ENCODE results near the gene CAMK4. TPM values are rescaled to one million over a fixed set of nuclear protein-coding genes. Genes with fewer than 3 reads are reported as not detected.
A peak's percentile ranks its signal among the peaks of the same experiment; 100 is the strongest.
"Not testable (repeated sequence)": the region's sequence is repeated elsewhere in the genome, so short reads cannot be mapped to it uniquely, and the experiment has no call there.

The CAMK4 gene
- total RNA-seq, 1 experiment from 2014 or later = 20.7 TPM

GRCh38 chr5:111245654-111246053, 21.5 kb downstream of the CAMK4 start:
- in situ Hi-C loops (cut with HindIII; ENCODE audit: low pct_unique_long_range_greater_than_20kb, low sequenced_read_pairs) = no loop called here
- DNase-seq (ENCODE audit: low read depth, low spot score) = no peak

- DNase-seq (ENCODE audit: low read depth, low spot score) = no peak
- in situ Hi-C loops (cut with HindIII; ENCODE audit: low pct_unique_long_range_greater_than_20kb, low sequenced_read_pairs) = no loop called here
These were observed 22.3 kb downstream of the CAMK4 start for GRCh38 chr5:111246459-111246858.

GRCh38 chr5:111248571-111248970, 24.4 kb downstream of the CAMK4 start:
- in situ Hi-C loops (cut with HindIII; ENCODE audit: low pct_unique_long_range_greater_than_20kb, low sequenced_read_pairs) = no loop called here
- DNase-seq (ENCODE audit: low read depth, low spot score) = no peak

- in situ Hi-C loops (cut with HindIII; ENCODE audit: low pct_unique_long_range_greater_than_20kb, low sequenced_read_pairs) = no loop called here
- DNase-seq (ENCODE audit: low read depth, low spot score) = no peak
These were observed 27.7 kb downstream of the CAMK4 start for GRCh38 chr5:111251921-111252320.

- in situ Hi-C loops (cut with HindIII; ENCODE audit: low pct_unique_long_range_greater_than_20kb, low sequenced_read_pairs) = no loop called here
- no peak for DNase-seq (ENCODE audit: low read depth, low spot score)
These were observed 28.8 kb downstream of the CAMK4 start for GRCh38 chr5:111252799-111253545.

GRCh38 chr5:111254613-111255012, 30.4 kb downstream of the CAMK4 start:
- in situ Hi-C loops (cut with HindIII; ENCODE audit: low pct_unique_long_range_greater_than_20kb, low sequenced_read_pairs) = no loop called here
- DNase-seq (ENCODE audit: low read depth, low spot score) = peak; percentile 2

- no peak for DNase-seq (ENCODE audit: low read depth, low spot score)
- in situ Hi-C loops (cut with HindIII; ENCODE audit: low pct_unique_long_range_greater_than_20kb, low sequenced_read_pairs) = no loop called here
These were observed 31.0 kb downstream of the CAMK4 start for GRCh38 chr5:111255169-111255568.

- in situ Hi-C loops (cut with HindIII; ENCODE audit: low pct_unique_long_range_greater_than_20kb, low sequenced_read_pairs) = no loop called here
- no peak for DNase-seq (ENCODE audit: low read depth, low spot score)
These were observed 31.9 kb downstream of the CAMK4 start for GRCh38 chr5:111256128-111256527.

- DNase-seq (ENCODE audit: low read depth, low spot score); in situ Hi-C loops (cut with HindIII; ENCODE audit: low pct_unique_long_range_greater_than_20kb, low sequenced_read_pairs): not testable (repeated sequence)
These were observed 33.4 kb downstream of the CAMK4 start for GRCh38 chr5:111257610-111258009.

GRCh38 chr5:111259636-111260035, 35.5 kb downstream of the CAMK4 start:
- in situ Hi-C loops (cut with HindIII; ENCODE audit: low pct_unique_long_range_greater_than_20kb, low sequenced_read_pairs) = no loop called here
- no peak for DNase-seq (ENCODE audit: low read depth, low spot score)

- in situ Hi-C loops (cut with HindIII; ENCODE audit: low pct_unique_long_range_greater_than_20kb, low sequenced_read_pairs) = no loop called here
- DNase-seq (ENCODE audit: low read depth, low spot score) = no peak
These were observed 37.4 kb downstream of the CAMK4 start for GRCh38 chr5:111261610-111262009.

- in situ Hi-C loops (cut with HindIII; ENCODE audit: low pct_unique_long_range_greater_than_20kb, low sequenced_read_pairs) = no loop called here
- DNase-seq (ENCODE audit: low read depth, low spot score) = no peak
These were observed 38.0 kb downstream of the CAMK4 start for GRCh38 chr5:111262153-111262552.

GRCh38 chr5:111262815-111263214, 38.6 kb downstream of the CAMK4 start:
- in situ Hi-C loops (cut with HindIII; ENCODE audit: low pct_unique_long_range_greater_than_20kb, low sequenced_read_pairs) = no loop called here
- DNase-seq (ENCODE audit: low read depth, low spot score) = no peak

GRCh38 chr5:111266491-111266890, 42.3 kb downstream of the CAMK4 start:
- in situ Hi-C loops (cut with HindIII; ENCODE audit: low pct_unique_long_range_greater_than_20kb, low sequenced_read_pairs) = no loop called here
- no peak for DNase-seq (ENCODE audit: low read depth, low spot score)

- no peak for DNase-seq (ENCODE audit: low read depth, low spot score)
- in situ Hi-C loops (cut with HindIII; ENCODE audit: low pct_unique_long_range_greater_than_20kb, low sequenced_read_pairs) = no loop called here
These were observed 44.1 kb downstream of the CAMK4 start for GRCh38 chr5:111268300-111268699.

- no peak for DNase-seq (ENCODE audit: low read depth, low spot score)
- in situ Hi-C loops (cut with HindIII; ENCODE audit: low pct_unique_long_range_greater_than_20kb, low sequenced_read_pairs) = no loop called here
These were observed 47.7 kb downstream of the CAMK4 start for GRCh38 chr5:111271885-111272284.

- in situ Hi-C loops (cut with HindIII; ENCODE audit: low pct_unique_long_range_greater_than_20kb, low sequenced_read_pairs) = no loop called here
- DNase-seq (ENCODE audit: low read depth, low spot score) = no peak
These were observed 52.9 kb downstream of the CAMK4 start for GRCh38 chr5:111277061-111277460.

GRCh38 chr5:111278858-111279504, 54.8 kb downstream of the CAMK4 start:
- peak; percentile 80 for DNase-seq (ENCODE audit: low read depth, low spot score)
- in situ Hi-C loops (cut with HindIII; ENCODE audit: low pct_unique_long_range_greater_than_20kb, low sequenced_read_pairs) = no loop called here

- no peak for DNase-seq (ENCODE audit: low read depth, low spot score)
- in situ Hi-C loops (cut with HindIII; ENCODE audit: low pct_unique_long_range_greater_than_20kb, low sequenced_read_pairs) = no loop called here
These were observed 56.2 kb downstream of the CAMK4 start for GRCh38 chr5:111280282-111280951.
